Esophagus squamous epithelium (tissue), 5 donors: ENCODE measurements around the gene EXOC3L4. TPM values are rescaled to one million over a fixed set of nuclear protein-coding genes. Genes with fewer than 3 reads are reported as not detected.

Source experiments
- DNase-seq: peaks from one replicate; lab custom pipeline; 2025; lab: John Stamatoyannopoulos, UW
- H3K27ac ChIP-seq, 4 donors: fragments of 200-600 bp; sonication (generic); one replicate each; pipeline ENCODE4 v1.5.1; 2016 to 2019; ENCODE audit warnings: mild to moderate bottlenecking in 1 of 4
- H3K27me3 ChIP-seq, 4 donors: fragments of 200-600 bp; sonication (generic); 1 replicate in 3 of 4; 2 replicates in 1 of 4; pipeline versions ENCODE4 v1.5.1 to v1.6.0; 2017 to 2021; ENCODE audit warnings: antibody characterized with exemption in 1 of 4
- H3K36me3 ChIP-seq, 3 donors: fragments of 200-600 bp; sonication (generic); one replicate each; pipeline ENCODE4 v1.5.1; 2016 to 2019
- H3K4me1 ChIP-seq, 3 donors: fragments of 200-600 bp; sonication (generic); one replicate each; pipeline ENCODE4 v1.5.1; 2017 to 2019
- H3K4me3 ChIP-seq, 4 donors: fragments of 200-600 bp; sonication (generic); 1 replicate in 3 of 4; 2 replicates in 1 of 4; pipeline ENCODE4 v1.5.1; 2016 to 2019; ENCODE audit warnings: mild to moderate bottlenecking in 2 of 4, moderate library complexity in 1 of 4
- H3K9me3 ChIP-seq, 3 donors: fragments of 200-600 bp; sonication (generic); one replicate each; pipeline ENCODE4 v1.5.1; 2016 to 2019
- POLR2A ChIP-seq, 4 donors: fragments of 450-650 bp; IDR thresholded peaks; one replicate each; pipeline ENCODE4 v1.6.1; 2017; ENCODE audit warnings: antibody characterized with exemption in 4 of 4, mild to moderate bottlenecking in 4 of 4, moderate library complexity in 3 of 4
- WGBS, 2 donors: methylation state at CpG; one replicate each; pipeline ENCODE4 v1.1.5; 2018; 5-methylcytosine and 5-hydroxymethylcytosine counted together
- intact Hi-C: fragments of 100-400 bp; cut with DNase I; formaldehyde crosslinking; loops from one replicate; pipeline ENCODE4 v1.15.0; 2022
- total RNA-seq, 4 donors: library from RNA; depleted of rRNA; stranded (reverse); fragments of >200 nt; gene quantifications; one replicate each; pipeline ENCODE4 v1.1.0, GENCODE V29; 2016
- TF ChIP-seq, protein P1 (sequence below), 6 experiments: fragments of 450-650 bp in 4 of 6; fragments of 200-600 bp in 2 of 6; sonication (generic) in 2 of 6; IDR thresholded peaks; one replicate each; pipeline ENCODE4 v1.5.1; 2016 to 2019; ENCODE audit warnings: antibody characterized with exemption in 6 of 6, mild to moderate bottlenecking in 4 of 6, moderate library complexity in 4 of 6
- donor health status: DM: yes; HTN: yes; CAD: no.

The EXOC3L4 gene
- total RNA-seq, 4 donors from 2014 or later, result 1.00 TPM; not detected in 3

GRCh38 chr14:103070971-103071542 lies 23.5 kb upstream of the EXOC3L4 start:
- 79 to 84% methylated on average over 12 to 13 of the region's 21 CpGs for WGBS, 2 donors
- Histone ChIP-seq H3K27ac (peak overlapping the region; percentile 76 to 87 (median 80)), H3K4me1 (peaks cover 58 to 85% (median 69%) of the 10 kb centered on the region in 3 donors), H3K9me3 (no peaks in the 10 kb centered on the region), H3K36me3 (no peaks in the 10 kb centered on the region), H3K27me3 (no peaks in the 10 kb centered on the region), H3K4me3 (no peak overlapping the region)
- intact Hi-C loops, result no loop called here
- no peak for DNase-seq
- TF ChIP-seq, protein P1, sequence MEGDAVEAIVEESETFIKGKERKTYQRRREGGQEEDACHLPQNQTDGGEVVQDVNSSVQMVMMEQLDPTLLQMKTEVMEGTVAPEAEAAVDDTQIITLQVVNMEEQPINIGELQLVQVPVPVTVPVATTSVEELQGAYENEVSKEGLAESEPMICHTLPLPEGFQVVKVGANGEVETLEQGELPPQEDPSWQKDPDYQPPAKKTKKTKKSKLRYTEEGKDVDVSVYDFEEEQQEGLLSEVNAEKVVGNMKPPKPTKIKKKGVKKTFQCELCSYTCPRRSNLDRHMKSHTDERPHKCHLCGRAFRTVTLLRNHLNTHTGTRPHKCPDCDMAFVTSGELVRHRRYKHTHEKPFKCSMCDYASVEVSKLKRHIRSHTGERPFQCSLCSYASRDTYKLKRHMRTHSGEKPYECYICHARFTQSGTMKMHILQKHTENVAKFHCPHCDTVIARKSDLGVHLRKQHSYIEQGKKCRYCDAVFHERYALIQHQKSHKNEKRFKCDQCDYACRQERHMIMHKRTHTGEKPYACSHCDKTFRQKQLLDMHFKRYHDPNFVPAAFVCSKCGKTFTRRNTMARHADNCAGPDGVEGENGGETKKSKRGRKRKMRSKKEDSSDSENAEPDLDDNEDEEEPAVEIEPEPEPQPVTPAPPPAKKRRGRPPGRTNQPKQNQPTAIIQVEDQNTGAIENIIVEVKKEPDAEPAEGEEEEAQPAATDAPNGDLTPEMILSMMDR (IDR thresholded peaks at IDR 0.05), result no peak
- no peak for TF ChIP-seq POLR2A (IDR thresholded peaks at IDR 0.05)

DNA sequence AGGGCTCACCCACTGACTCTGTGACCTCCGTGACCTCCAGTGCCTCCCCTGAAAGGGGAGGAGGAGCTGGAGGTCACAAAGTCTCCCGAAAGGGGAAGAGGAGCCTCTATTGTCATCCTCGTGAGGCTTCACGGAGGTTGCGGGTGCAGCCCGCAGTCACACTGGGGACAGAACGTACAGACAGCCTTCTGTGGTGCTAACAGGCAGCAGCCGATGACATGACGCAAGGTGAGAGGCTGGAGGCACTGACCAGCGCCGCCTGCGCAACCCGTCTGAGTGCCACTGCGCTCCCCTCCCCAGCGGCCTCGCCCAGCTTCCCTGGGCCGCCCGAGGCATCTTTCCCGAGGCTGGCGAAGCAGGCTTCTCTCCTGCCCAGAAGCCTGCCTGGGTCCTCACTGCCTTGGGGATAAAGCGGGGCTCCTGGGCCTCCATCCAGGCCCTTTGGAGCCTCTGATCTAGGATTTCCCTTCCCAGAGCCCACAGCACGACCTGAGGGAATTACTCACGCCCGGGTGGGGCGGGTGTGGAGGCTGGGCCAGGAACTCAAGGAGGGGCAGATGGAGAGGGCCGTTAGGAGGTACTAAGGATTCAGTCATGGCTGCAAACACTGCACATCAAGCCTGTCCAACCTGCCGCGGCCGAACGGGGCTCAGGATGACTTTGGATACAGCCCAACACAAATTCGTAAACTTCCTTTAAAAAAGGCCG lies 22.8 kb upstream of the EXOC3L4 start:
- Histone ChIP-seq H3K27ac (peak overlapping the region; percentile 76 to 87 (median 80)), H3K36me3 (no peaks in the 10 kb centered on the region), H3K9me3 (no peaks in the 10 kb centered on the region), H3K27me3 (no peaks in the 10 kb centered on the region), H3K4me1 (peaks cover 52 to 82% (median 63%) of the 10 kb centered on the region in 3 donors), H3K4me3 (no peak overlapping the region)
- no peak for DNase-seq
- TF ChIP-seq POLR2A (IDR thresholded peaks at IDR 0.05), result no peak
- TF ChIP-seq, protein P1 (IDR thresholded peaks at IDR 0.05), result no peak
- WGBS, 2 donors, result 49% methylated on average over 8 of the region's 32 CpGs; no CpG with 5 or more reads in 1 of the 2 donors
- intact Hi-C loops, result no loop called here

GRCh38 chr14:103072595-103073366 lies 21.7 kb upstream of the EXOC3L4 start:
- DNase-seq, result no peak
- peaks cover 47 to 71% (median 58%) of the 10 kb centered on the region in 3 donors for H3K4me1 ChIP-seq
- intact Hi-C loops, result no loop called here

DNA sequence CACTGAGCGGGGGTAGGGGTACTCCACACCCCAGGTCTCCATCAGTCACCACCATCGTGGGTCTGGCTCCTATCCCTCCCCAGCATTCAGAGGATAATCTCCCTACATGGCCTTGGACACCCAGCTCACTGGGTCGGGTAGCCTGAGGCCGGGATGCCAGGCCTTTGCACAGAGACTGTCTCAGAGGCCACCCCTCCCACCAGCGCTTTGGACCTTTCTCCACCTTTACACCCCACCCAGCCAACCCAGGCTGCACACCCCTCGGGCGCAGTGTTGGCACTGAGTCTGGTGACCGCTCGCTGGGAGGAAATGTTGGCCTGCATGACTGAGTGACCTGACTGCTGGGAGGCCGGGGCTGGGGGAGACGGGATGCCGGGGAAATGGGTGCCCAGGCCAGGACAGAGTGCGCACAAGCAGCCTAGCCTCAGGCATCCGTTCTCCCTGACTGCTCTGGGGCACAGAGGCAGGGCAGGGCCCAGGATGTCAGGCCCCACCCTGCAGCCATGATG lies 21.1 kb upstream of the EXOC3L4 start:
- no peak for TF ChIP-seq POLR2A (IDR thresholded peaks at IDR 0.05)
- TF ChIP-seq, protein P1 (IDR thresholded peaks at IDR 0.05), result no peak
- H3K36me3 ChIP-seq, result no peaks in the 10 kb centered on the region
- H3K4me3 ChIP-seq, result no peak overlapping the region
- H3K27me3 ChIP-seq, result no peaks in the 10 kb centered on the region
- intact Hi-C loops, result no loop called here
- H3K9me3 ChIP-seq, result no peaks in the 10 kb centered on the region
- peak overlapping the region; percentile 11 to 87 (median 78) for H3K27ac ChIP-seq
- DNase-seq, result no peak
- WGBS, 2 donors, result 20 to 85% methylated on average over 1 to 3 of the region's 14 CpGs
- H3K4me1 ChIP-seq, result peaks cover 41 to 65% (median 52%) of the 10 kb centered on the region in 3 donors

More at GRCh38 chr14:103072595-103073366, 21.7 kb upstream of the EXOC3L4 start:
- Histone ChIP-seq H3K27me3 (no peaks in the 10 kb centered on the region), H3K27ac (peak overlapping the region in 3 of 4 donors; percentile 76 to 87 (median 82)), H3K36me3 (no peaks in the 10 kb centered on the region), H3K4me3 (no peak overlapping the region), H3K9me3 (no peaks in the 10 kb centered on the region)
- TF ChIP-seq POLR2A (IDR thresholded peaks at IDR 0.05), result no peak
- TF ChIP-seq, protein P1 (IDR thresholded peaks at IDR 0.05), result no peak
- WGBS, 2 donors, result 70 to 77% methylated on average over 2 to 11 of the region's 21 CpGs
